ENCODE results near the gene IGDCC3. TPM values are rescaled to one million over a fixed set of nuclear protein-coding genes. Genes with fewer than 3 reads are reported as not detected.

The IGDCC3 gene
- total RNA-seq, 2 donors from 2014 or later, result 7.9 to 13.5 TPM

DNA sequence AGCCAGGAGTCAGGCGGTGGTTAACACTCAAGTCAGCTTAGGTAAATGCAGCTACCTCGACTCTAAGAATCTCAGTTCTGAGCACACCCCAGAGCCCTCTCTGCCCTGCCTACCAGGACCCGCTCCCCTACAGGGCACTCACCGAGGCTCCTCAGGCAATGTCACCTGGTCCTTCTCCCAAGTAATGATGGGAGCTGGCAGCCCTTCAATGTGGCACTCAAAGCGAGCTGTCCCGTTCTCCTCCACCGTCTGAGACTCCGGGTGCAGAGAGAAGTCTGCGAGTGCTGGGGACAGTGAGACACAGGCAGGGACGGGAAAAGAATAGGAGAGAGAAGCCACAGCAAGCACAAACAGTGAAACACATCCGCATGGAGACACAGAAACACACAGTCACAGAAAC, 32.2 kb upstream of the IGDCC3 start:
- H3K4me1 ChIP-seq (ENCODE audit: control insufficient read depth, insufficient read depth, low read length), result peaks cover 18% of the 10 kb centered on the region
- H3K9me3 ChIP-seq (ENCODE audit: control insufficient read depth, low read length), result no peaks in the 10 kb centered on the region
- H3K4me3 ChIP-seq (ENCODE audit: low read length), result no peak overlapping the region
- DNase-seq, result no peak
- WGBS, 2 experiments (ENCODE audit: insufficient coverage in 1 of 2, insufficient read length in 1 of 2), result 94 to 99% methylated on average over 10 to 11 of the region's 11 CpGs
- H3K9me3 Mint-ChIP-seq, result no peaks in the 10 kb centered on the region
- H3K4me1 Mint-ChIP-seq, result peaks cover 31% of the 10 kb centered on the region
- H3K27me3 ChIP-seq (ENCODE audit: control insufficient read depth, insufficient read depth, low read length, poor library complexity, severe bottlenecking), result no peaks in the 10 kb centered on the region
- H3K36me3 ChIP-seq (ENCODE audit: control insufficient read depth, insufficient read depth, low read length), result peaks cover 25% of the 10 kb centered on the region
- H3K9ac ChIP-seq (ENCODE audit: extremely low read depth, low read length, poor library complexity, severe bottlenecking), result no peak overlapping the region
- no peak overlapping the region for H3K4me3 Mint-ChIP-seq
- H3K36me3 Mint-ChIP-seq (ENCODE audit: low read depth), result peaks cover 9% of the 10 kb centered on the region
- no peak overlapping the region for H3K27ac ChIP-seq (ENCODE audit: low read depth, low read length)
- H3K27ac Mint-ChIP-seq, result no peak overlapping the region
- TF ChIP-seq, protein P1, sequence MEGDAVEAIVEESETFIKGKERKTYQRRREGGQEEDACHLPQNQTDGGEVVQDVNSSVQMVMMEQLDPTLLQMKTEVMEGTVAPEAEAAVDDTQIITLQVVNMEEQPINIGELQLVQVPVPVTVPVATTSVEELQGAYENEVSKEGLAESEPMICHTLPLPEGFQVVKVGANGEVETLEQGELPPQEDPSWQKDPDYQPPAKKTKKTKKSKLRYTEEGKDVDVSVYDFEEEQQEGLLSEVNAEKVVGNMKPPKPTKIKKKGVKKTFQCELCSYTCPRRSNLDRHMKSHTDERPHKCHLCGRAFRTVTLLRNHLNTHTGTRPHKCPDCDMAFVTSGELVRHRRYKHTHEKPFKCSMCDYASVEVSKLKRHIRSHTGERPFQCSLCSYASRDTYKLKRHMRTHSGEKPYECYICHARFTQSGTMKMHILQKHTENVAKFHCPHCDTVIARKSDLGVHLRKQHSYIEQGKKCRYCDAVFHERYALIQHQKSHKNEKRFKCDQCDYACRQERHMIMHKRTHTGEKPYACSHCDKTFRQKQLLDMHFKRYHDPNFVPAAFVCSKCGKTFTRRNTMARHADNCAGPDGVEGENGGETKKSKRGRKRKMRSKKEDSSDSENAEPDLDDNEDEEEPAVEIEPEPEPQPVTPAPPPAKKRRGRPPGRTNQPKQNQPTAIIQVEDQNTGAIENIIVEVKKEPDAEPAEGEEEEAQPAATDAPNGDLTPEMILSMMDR (conservative IDR thresholded peaks at IDR 0.05), result no peak
- H3K27me3 Mint-ChIP-seq (ENCODE audit: insufficient read depth), result no peaks in the 10 kb centered on the region

DNA sequence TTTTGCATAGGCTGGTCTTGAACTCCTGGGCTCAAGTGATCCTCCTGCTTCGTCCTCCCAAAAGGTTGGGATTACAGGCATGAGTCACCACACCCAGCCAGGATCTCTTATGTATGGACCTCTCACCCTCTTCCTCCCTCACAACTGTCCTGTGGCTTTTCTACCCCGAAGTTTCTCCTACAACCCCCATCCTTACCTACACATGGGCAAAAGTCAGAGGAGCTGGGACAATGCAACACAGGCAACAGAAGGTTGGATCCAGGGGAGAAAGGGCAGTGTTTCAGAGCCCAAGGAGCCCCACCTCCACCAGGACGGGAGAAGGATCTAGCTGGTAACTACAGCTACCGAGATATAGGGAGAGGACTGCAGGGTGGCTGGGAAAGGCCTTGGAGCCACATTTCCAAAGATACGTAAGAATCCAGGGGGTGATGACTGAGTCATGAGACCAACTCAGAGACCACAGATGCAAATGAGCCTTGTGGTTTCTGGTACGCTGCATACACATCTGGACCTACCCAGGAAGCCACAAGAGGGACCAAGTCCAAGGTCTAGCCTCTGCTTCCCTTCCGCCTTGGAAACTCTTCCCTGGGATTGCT, 31.3 kb upstream of the IGDCC3 start:
- H3K27ac ChIP-seq (ENCODE audit: low read depth, low read length), result no peak overlapping the region

DNA sequence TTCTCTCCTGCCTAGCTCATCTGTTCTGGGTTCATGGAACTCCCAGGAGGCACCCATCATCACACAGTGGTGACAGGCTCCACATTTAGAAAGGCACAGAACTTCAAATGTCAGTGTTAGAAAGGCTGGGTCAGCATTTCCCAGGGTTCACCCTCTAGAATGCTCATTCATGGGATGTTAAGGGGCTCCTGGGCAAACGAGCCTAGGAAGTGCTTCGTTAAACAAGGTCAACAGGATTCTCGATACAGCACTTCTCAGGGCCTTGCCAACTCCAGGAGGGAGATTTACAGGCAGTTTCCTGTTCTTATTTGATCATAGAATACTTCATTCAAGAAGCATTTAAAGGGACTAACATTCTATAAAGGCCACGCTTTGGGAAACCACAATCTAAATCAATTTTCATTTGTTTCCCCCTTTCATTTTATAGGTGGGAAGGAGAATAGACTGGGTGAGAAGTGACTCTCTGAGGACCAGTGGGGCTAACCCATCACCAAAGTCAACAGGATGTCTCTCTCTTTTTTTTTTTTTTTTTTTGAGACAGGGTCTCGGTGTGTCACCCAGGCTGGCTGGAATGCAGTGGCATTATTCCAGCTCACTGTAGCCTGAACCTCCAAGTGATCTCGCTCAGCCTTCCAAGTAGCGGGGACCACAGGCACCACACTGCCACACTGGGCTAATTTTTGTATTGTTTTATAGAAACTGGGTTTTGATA, 30.7 kb upstream of the IGDCC3 start:
- no peak for DNase-seq
- 88 to 90% methylated on average over 5 to 6 of the region's 7 CpGs for WGBS, 2 experiments (ENCODE audit: insufficient coverage in 1 of 2, insufficient read length in 1 of 2)
- H3K36me3 ChIP-seq (ENCODE audit: control insufficient read depth, insufficient read depth, low read length), result peaks cover 25% of the 10 kb centered on the region
- H3K4me1 ChIP-seq (ENCODE audit: control insufficient read depth, insufficient read depth, low read length), result peaks cover 6% of the 10 kb centered on the region
- Mint-ChIP-seq H3K4me3 (no peak overlapping the region), H3K4me1 (peaks cover 26% of the 10 kb centered on the region), H3K9me3 (no peaks in the 10 kb centered on the region), H3K36me3 (ENCODE audit: low read depth) (peaks cover 9% of the 10 kb centered on the region), H3K27me3 (ENCODE audit: insufficient read depth) (no peaks in the 10 kb centered on the region), H3K27ac (no peak overlapping the region)
- H3K9ac ChIP-seq (ENCODE audit: extremely low read depth, low read length, poor library complexity, severe bottlenecking), result no peak overlapping the region
- no peak overlapping the region for H3K4me3 ChIP-seq (ENCODE audit: low read length)
- no peak overlapping the region for H3K27ac ChIP-seq (ENCODE audit: low read depth, low read length)
- no peaks in the 10 kb centered on the region for H3K9me3 ChIP-seq (ENCODE audit: control insufficient read depth, low read length)
- TF ChIP-seq, protein P1 (conservative IDR thresholded peaks at IDR 0.05), result no peak
- no peaks in the 10 kb centered on the region for H3K27me3 ChIP-seq (ENCODE audit: control insufficient read depth, insufficient read depth, low read length, poor library complexity, severe bottlenecking)

More for the DNA sequence above, 31.3 kb upstream of the IGDCC3 start:
- Histone ChIP-seq H3K36me3 (ENCODE audit: control insufficient read depth, insufficient read depth, low read length) (peaks cover 25% of the 10 kb centered on the region), H3K4me3 (ENCODE audit: low read length) (no peak overlapping the region), H3K4me1 (ENCODE audit: control insufficient read depth, insufficient read depth, low read length) (peaks cover 9% of the 10 kb centered on the region), H3K9ac (ENCODE audit: extremely low read depth, low read length, poor library complexity, severe bottlenecking) (no peak overlapping the region), H3K27me3 (ENCODE audit: control insufficient read depth, insufficient read depth, low read length, poor library complexity, severe bottlenecking) (no peaks in the 10 kb centered on the region), H3K9me3 (ENCODE audit: control insufficient read depth, low read length) (no peaks in the 10 kb centered on the region)
- Mint-ChIP-seq H3K27me3 (ENCODE audit: insufficient read depth) (no peaks in the 10 kb centered on the region), H3K36me3 (ENCODE audit: low read depth) (peaks cover 9% of the 10 kb centered on the region), H3K4me3 (no peak overlapping the region), H3K9me3 (no peaks in the 10 kb centered on the region), H3K4me1 (peaks cover 27% of the 10 kb centered on the region), H3K27ac (peak overlapping the region; percentile 15)
- WGBS, 2 experiments (ENCODE audit: insufficient coverage in 1 of 2, insufficient read length in 1 of 2), result 92 to 93% methylated on average over 5 to 7 of the region's 7 CpGs
- TF ChIP-seq, protein P1 (conservative IDR thresholded peaks at IDR 0.05), result no peak
- no peak for DNase-seq

All from endodermal cell (in vitro differentiated cells).